Spleen (tissue), 11 donors: Measurements from ENCODE around the gene PRXL2C. TPM values are rescaled to one million over a fixed set of nuclear protein-coding genes. Genes with fewer than 3 reads are reported as not detected.

Source experiments
- DNase-seq: peaks from one replicate; pipeline ENCODE4 v3.0.0-alpha.2; 2020
- H3K27ac ChIP-seq, 8 donors: fragments of 200-600 bp; sonication (generic) in 7 of 8; 1 replicate in 4 of 8; 2 replicates in 4 of 8; pipeline versions ENCODE4 v1.5.0 to v1.8.0; 2016 to 2021; ENCODE audit warnings: inconsistent platforms in 4 of 8, mild to moderate bottlenecking in 4 of 8, moderate library complexity in 1 of 8
- H3K27me3 ChIP-seq, 7 donors: fragments of 200-600 bp; sonication (generic) in 6 of 7; replicated peaks in 1 of 7; 1 replicate in 4 of 7; 2 replicates in 3 of 7; pipeline versions ENCODE4 v1.5.0 to v1.8.0; 2016 to 2021; ENCODE audit warnings: inconsistent platforms in 3 of 7, mild to moderate bottlenecking in 1 of 7
- H3K36me3 ChIP-seq, 6 donors: fragments of 200-600 bp; sonication (generic) in 5 of 6; 1 replicate in 4 of 6; 2 replicates in 2 of 6; pipeline versions ENCODE4 v1.5.0 to v1.8.0; 2016 to 2021; ENCODE audit warnings: inconsistent platforms in 2 of 6
- H3K4me1 ChIP-seq, 6 donors: fragments of 200-600 bp; sonication (generic) in 5 of 6; 1 replicate in 3 of 6; 2 replicates in 3 of 6; pipeline versions ENCODE4 v1.5.0 to v1.8.0; 2016 to 2021; ENCODE audit warnings: inconsistent platforms in 3 of 6
- H3K4me3 ChIP-seq, 8 donors: fragments of 200-600 bp; sonication (generic) in 7 of 8; 1 replicate in 4 of 8; 2 replicates in 4 of 8; pipeline versions ENCODE4 v1.5.0 to v1.8.0; 2016 to 2021; ENCODE audit warnings: inconsistent platforms in 4 of 8, mild to moderate bottlenecking in 4 of 8, moderate library complexity in 2 of 8
- H3K9me3 ChIP-seq, 8 donors: fragments of 200-600 bp; sonication (generic) in 7 of 8; 1 replicate in 4 of 8; 2 replicates in 4 of 8; pipeline versions ENCODE4 v1.5.0 to v1.8.0; 2016 to 2021; ENCODE audit warnings: inconsistent platforms in 4 of 8
- POLR2A ChIP-seq, 3 donors: fragments of 450-650 bp; IDR thresholded peaks; one replicate each; pipeline ENCODE4 v1.5.1; 2017; ENCODE audit warnings: antibody characterized with exemption in 3 of 3, mild to moderate bottlenecking in 1 of 3
- POLR2AphosphoS5 ChIP-seq, 3 donors: sonication (generic); formaldehyde crosslinking; IDR thresholded peaks; one replicate each; pipeline ENCODE4 v1.5.1; 2017; ENCODE audit warnings: antibody characterized with exemption in 3 of 3
- WGBS, 5 donors: extraction: QIAGEN DNeasy Blood & Tissue Kit in 3 of 5; methylation state at CpG; one replicate each; pipeline versions ENCODE4 v1.1.5 to v1.1.7; 2013 to 2018; 5-methylcytosine and 5-hydroxymethylcytosine counted together
- intact Hi-C: fragments of 100-400 bp; cut with DNase I; formaldehyde crosslinking; loops from one replicate; pipeline ENCODE4 v1.15.0; 2023; ENCODE audit warnings: low total_unique reads
- polyA plus RNA-seq, 3 donors: library from polyadenylated mRNA; stranded (reverse); fragments of 200-250 nt; gene quantifications; one replicate each; pipeline ENCODE4 v1.2.1, GENCODE V29; 2013
- total RNA-seq, 7 donors: library from RNA; depleted of rRNA in 3 of 7; stranded (reverse); fragments of >200 nt in 3 of 7; fragmentation: NEBNext Ultra II Directional in 4 of 7; extraction: Animal tissue kit (Norgen Biotek cat#: 25700) in 4 of 7; gene quantifications; one replicate each; pipeline versions ENCODE4 v1.1.0 to v1.2.1, GENCODE V29; 2016 to 2021
- TF ChIP-seq, protein P1 (sequence below), 11 experiments: fragments of 200-600 bp in 7 of 11; fragments of 450-650 bp in 4 of 11; sonication (generic) in 4 of 11; IDR thresholded peaks in 8 of 11; conservative IDR thresholded peaks in 3 of 11; 1 replicate in 7 of 11; 2 replicates in 4 of 11; pipeline versions ENCODE4 v1.4.0 to v1.8.0; 2016 to 2021; ENCODE audit warnings: antibody characterized with exemption in 11 of 11, inconsistent platforms in 4 of 11, mild to moderate bottlenecking in 1 of 11
- donor health status: healthy with polysubstance abuse.
- donor health status: DM: no; HTN: no; CAD: no; lungs with moderate emphysema.
- donor health status: DM: no; HTN: no; CAD: no.
- donor health status: Bipolar disorder and iron deficiency.
- donor health status: healthy.
- donor health status: DM: no; HTN: no; CAD: no.
- donor health status: DM: yes; HTN: yes; CAD: no.

The PRXL2C gene
- total and polyA plus RNA-seq, 10 donors: 5.4 to 20.1 (median 14.2) TPM

DNA sequence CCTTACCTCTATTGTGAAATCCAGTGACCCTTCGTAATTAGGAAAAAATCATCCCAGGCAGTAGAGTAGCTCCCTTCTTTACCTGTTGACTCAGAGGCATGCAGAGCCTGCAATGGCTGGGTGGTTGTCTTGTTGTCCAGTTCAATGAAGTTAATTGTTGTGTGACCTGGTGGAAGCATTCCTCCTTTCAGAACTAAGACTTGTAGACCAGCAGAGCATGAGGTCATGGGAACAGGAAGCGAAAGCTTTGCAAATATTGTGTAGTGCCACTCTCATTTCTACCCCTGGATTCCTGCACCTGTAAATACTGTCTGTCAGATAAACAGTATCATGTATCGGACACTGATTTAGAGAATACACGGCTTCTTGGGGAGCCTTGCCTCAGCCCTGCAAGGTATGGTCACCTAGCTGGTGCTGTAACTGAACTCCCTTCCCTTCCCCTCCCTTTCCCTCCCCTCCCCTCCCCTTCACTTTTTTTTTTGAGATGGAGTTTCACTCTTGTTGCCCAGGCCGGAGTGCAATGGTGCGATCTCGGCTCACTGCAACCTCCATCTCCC is 5.7 kb upstream of the PRXL2C start:
- 87 to 95% (median 89%) methylated on average over 7 of the region's 7 CpGs for WGBS, 5 donors
- TF ChIP-seq, protein P1, sequence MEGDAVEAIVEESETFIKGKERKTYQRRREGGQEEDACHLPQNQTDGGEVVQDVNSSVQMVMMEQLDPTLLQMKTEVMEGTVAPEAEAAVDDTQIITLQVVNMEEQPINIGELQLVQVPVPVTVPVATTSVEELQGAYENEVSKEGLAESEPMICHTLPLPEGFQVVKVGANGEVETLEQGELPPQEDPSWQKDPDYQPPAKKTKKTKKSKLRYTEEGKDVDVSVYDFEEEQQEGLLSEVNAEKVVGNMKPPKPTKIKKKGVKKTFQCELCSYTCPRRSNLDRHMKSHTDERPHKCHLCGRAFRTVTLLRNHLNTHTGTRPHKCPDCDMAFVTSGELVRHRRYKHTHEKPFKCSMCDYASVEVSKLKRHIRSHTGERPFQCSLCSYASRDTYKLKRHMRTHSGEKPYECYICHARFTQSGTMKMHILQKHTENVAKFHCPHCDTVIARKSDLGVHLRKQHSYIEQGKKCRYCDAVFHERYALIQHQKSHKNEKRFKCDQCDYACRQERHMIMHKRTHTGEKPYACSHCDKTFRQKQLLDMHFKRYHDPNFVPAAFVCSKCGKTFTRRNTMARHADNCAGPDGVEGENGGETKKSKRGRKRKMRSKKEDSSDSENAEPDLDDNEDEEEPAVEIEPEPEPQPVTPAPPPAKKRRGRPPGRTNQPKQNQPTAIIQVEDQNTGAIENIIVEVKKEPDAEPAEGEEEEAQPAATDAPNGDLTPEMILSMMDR (IDR thresholded peaks at IDR 0.05 in 8 of 11, conservative IDR thresholded peaks at IDR 0.05 in 3 of 11): no peak
- no peak for TF ChIP-seq POLR2AphosphoS5 (IDR thresholded peaks at IDR 0.05)
- no peak for TF ChIP-seq POLR2A (IDR thresholded peaks at IDR 0.05)
- Histone ChIP-seq H3K27me3 (peaks cover 0 to 3% (median 0%) of the 10 kb centered on the region in 7 donors), H3K4me1 (peaks cover 0 to 15% (median 6%) of the 10 kb centered on the region in 6 donors), H3K9me3 (no peaks in the 10 kb centered on the region), H3K36me3 (no peaks in the 10 kb centered on the region), H3K27ac (no peak overlapping the region), H3K4me3 (no peak overlapping the region)
- intact Hi-C loops: no loop called here
- DNase-seq: no peak

- Histone ChIP-seq H3K9me3 (no peaks in the 10 kb centered on the region), H3K27me3 (no peaks in the 10 kb centered on the region), H3K36me3 (peaks cover 0 to 28% (median 17%) of the 10 kb centered on the region in 6 donors), H3K27ac (peak overlapping the region; percentile 90 to 96 (median 92)), H3K4me3 (peak overlapping the region; percentile 57 to 91 (median 67)), H3K4me1 (peaks cover 0 to 33% (median 21%) of the 10 kb centered on the region in 6 donors)
- DNase-seq: peak; percentile 91
- intact Hi-C loops: loop anchor here (5.0 kb wide), 1 partner anchor 327 kb away; no protein-coding TSS in a partner anchor
- TF ChIP-seq POLR2A (IDR thresholded peaks at IDR 0.05) (no peak), POLR2AphosphoS5 (IDR thresholded peaks at IDR 0.05) (peak; percentile 57 to 80 (median 76))
- TF ChIP-seq, protein P1 (IDR thresholded peaks at IDR 0.05 in 8 of 11, conservative IDR thresholded peaks at IDR 0.05 in 3 of 11): peak in 3 of 11 experiments; percentile 7 to 27 (median 22)
- 0 to 1% (median 0%) methylated on average over 29 to 74 of the region's 74 CpGs for WGBS, 5 donors
Measured at GRCh38 chr9:96654450-96655197, 493 bp downstream of the PRXL2C start.

- intact Hi-C loops: loop anchor here (5.0 kb wide), 1 partner anchor 324 kb away; no protein-coding TSS in a partner anchor
Measured at GRCh38 chr9:96651626-96652025, 3.5 kb downstream of the PRXL2C start.

More at GRCh38 chr9:96651626-96652025, 3.5 kb downstream of the PRXL2C start:
- no peak overlapping the region for H3K4me3 ChIP-seq
- no peak for DNase-seq
- no peaks in the 10 kb centered on the region for H3K9me3 ChIP-seq
- H3K27me3 ChIP-seq: no peaks in the 10 kb centered on the region
- peaks cover 0 to 58% (median 35%) of the 10 kb centered on the region in 6 donors for H3K36me3 ChIP-seq
- H3K27ac ChIP-seq: no peak overlapping the region
- TF ChIP-seq, protein P1 (IDR thresholded peaks at IDR 0.05 in 8 of 11, conservative IDR thresholded peaks at IDR 0.05 in 3 of 11): peak in 6 of 11 experiments; percentile 7 to 45 (median 16)
- no peak for TF ChIP-seq POLR2AphosphoS5 (IDR thresholded peaks at IDR 0.05)
- no peak for TF ChIP-seq POLR2A (IDR thresholded peaks at IDR 0.05)
- H3K4me1 ChIP-seq: peaks cover 0 to 28% (median 18%) of the 10 kb centered on the region in 6 donors
